ENCODE measurements around the gene APP.

DNA sequence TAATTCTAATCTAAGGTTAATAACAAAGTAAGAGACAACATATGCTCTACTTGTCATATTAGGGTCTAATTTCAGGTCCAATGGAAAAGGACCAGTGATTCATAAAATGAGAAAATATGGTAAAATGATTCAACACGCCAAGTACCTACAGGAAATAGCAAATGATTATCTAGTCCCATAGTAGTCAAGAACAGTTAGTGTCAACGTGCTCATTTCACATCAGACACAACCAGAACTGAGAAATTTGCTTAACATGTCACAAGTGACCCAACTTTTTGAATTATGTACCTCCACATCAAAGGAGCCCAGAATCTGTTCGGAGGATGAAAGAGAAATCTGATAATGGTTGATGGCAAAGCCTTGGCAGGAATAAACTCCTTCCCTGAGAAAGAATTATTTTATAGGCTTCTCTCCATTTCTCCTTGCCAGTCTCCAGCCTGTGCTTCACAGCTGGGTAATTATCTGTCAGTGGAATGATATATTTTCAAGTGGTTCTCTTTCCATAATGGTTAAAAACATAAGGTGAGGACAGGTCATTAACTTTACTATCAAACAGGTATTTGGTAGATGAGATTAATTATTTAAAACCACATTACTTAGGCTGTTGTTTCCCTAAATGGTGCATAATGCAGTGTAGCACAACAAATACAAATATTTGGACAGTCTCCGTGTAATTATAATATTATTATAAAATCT, 83.2 kb downstream of the APP start:
- no peak for TF ChIP-seq CTCF (conservative IDR thresholded peaks at IDR 0.05; ENCODE audit: low read length)
- TF ChIP-seq EZH2phosphoT487 (IDR thresholded peaks at IDR 0.05; ENCODE audit: borderline replicate concordance, low read depth, low read length): no peak
